H1 (cell line): ENCODE measurements around the gene DAP. TPM values are rescaled to one million over a fixed set of nuclear protein-coding genes. Genes with fewer than 3 reads are reported as not detected.

Source experiments
- CTCF ChIA-PET: fragments of 300-600 bp; sonication (Branson Sonifier 250); formaldehyde crosslinking; loops from one replicate; lab custom pipeline; 2021; ENCODE audit not compliant: partially characterized antibody; lab: Charles Lee
- POLR2A ChIA-PET: fragments of 300-600 bp; sonication (Branson Sonifier 250); formaldehyde crosslinking; loops from one replicate; lab custom pipeline; 2021; ENCODE audit warnings: inconsistent platforms; ENCODE audit not compliant: partially characterized antibody; lab: Charles Lee
- DNase-seq, 2 experiments: peaks; one replicate each; pipeline versions ENCODE4 v3.0.0 to v3.0.0-alpha.2; 2010 to 2022; ENCODE audit warnings: low spot score in 2 of 2, low read depth in 1 of 2, mixed read lengths in 1 of 2
- FAIRE-seq: peaks from 2 replicates; lab custom pipeline; 2011; peaks lifted over from hg19 to GRCh38; lab: Jason Lieb, UNC
- H2AFZ ChIP-seq: 2 replicates; pipeline ENCODE4 v1.8.1; 2012; ENCODE audit warnings: low read length, inconsistent platforms
- H2AK5ac ChIP-seq: 2 replicates; pipeline ENCODE4 v1.6.1; 2013; ENCODE audit warnings: low read depth, low read length
- H2BK120ac ChIP-seq: replicated peaks from 2 replicates; pipeline ENCODE3; 2013; ENCODE audit warnings: low read depth, low read length, inconsistent platforms
- H2BK12ac ChIP-seq: 2 replicates; pipeline ENCODE4 v1.6.1; 2013; ENCODE audit warnings: low read depth, low read length
- H2BK15ac ChIP-seq: 2 replicates; pipeline ENCODE4 v1.6.1; 2013; ENCODE audit warnings: low read length
- H2BK20ac ChIP-seq: 2 replicates; pipeline ENCODE4 v1.6.1; 2013; ENCODE audit warnings: low read length
- H2BK5ac ChIP-seq: 2 replicates; pipeline ENCODE4 v1.6.1; 2013; ENCODE audit warnings: low read depth, low read length
- H3K14ac ChIP-seq: 2 replicates; pipeline ENCODE4 v1.6.1; 2013; ENCODE audit warnings: inconsistent platforms; ENCODE audit not compliant: insufficient read length
- H3K18ac ChIP-seq: 2 replicates; pipeline ENCODE4 v1.6.1; 2013; ENCODE audit warnings: low read length; ENCODE audit errors: extremely low read depth
- H3K23ac ChIP-seq: 2 replicates; pipeline ENCODE4 v1.6.1; 2013; ENCODE audit warnings: inconsistent platforms; ENCODE audit not compliant: insufficient read length
- H3K23me2 ChIP-seq: 2 replicates; pipeline ENCODE4 v1.6.1; 2013; ENCODE audit warnings: low read depth, low read length
- H3K27ac ChIP-seq: 2 replicates; pipeline ENCODE4 v1.6.1; 2011; ENCODE audit warnings: low read depth, low read length, inconsistent platforms
- H3K27me3 ChIP-seq, 4 experiments: replicated peaks in 1 of 4; 1 replicate in 1 of 4; 2 replicates in 3 of 4; pipeline versions ENCODE4 v1.6.1 to v1.8.1; 2011 to 2013; ENCODE audit warnings: low read length in 3 of 4, mild to moderate bottlenecking in 3 of 4, inconsistent platforms in 2 of 4, mixed read lengths in 2 of 4, moderate library complexity in 1 of 4; ENCODE audit not compliant: control insufficient read depth in 3 of 4, insufficient read depth in 3 of 4; ENCODE audit errors: extremely low read depth in 1 of 4
- H3K36me3 ChIP-seq, 4 experiments: 2 replicates each; pipeline versions ENCODE4 v1.6.1 to v1.8.1; 2011 to 2013; ENCODE audit warnings: mild to moderate bottlenecking in 4 of 4, low read length in 3 of 4, moderate library complexity in 2 of 4, control low read depth in 1 of 4, inconsistent platforms in 1 of 4; ENCODE audit not compliant: insufficient read depth in 4 of 4, control insufficient read depth in 2 of 4
- H3K4ac ChIP-seq: replicated peaks from 2 replicates; pipeline ENCODE3; 2013; ENCODE audit warnings: low read length, low read depth, mixed read lengths, inconsistent platforms; ENCODE audit not compliant: insufficient read length
- H3K4me1 ChIP-seq, 4 experiments: replicated peaks in 1 of 4; 1 replicate in 1 of 4; 2 replicates in 3 of 4; pipeline versions ENCODE4 v1.6.1 to v1.8.1; 2011 to 2013; ENCODE audit warnings: low read length in 3 of 4, inconsistent platforms in 2 of 4, mixed read lengths in 1 of 4; ENCODE audit not compliant: insufficient read depth in 4 of 4, control insufficient read depth in 3 of 4
- H3K4me2 ChIP-seq, 2 experiments: 2 replicates each; pipeline versions ENCODE4 v1.6.1 to v1.8.1; 2011 to 2013; ENCODE audit warnings: low read depth in 2 of 2, low read length in 2 of 2, control low read depth in 1 of 2, inconsistent platforms in 1 of 2, mild to moderate bottlenecking in 1 of 2; ENCODE audit not compliant: insufficient read depth in 1 of 2
- H3K4me3 ChIP-seq, 4 experiments: fragments of 200-600, 300-600 bp in 1 of 4; sonication (generic), shearing (Covaris generic), sonication (Bioruptor Twin) in 1 of 4; 2 replicates each; pipeline versions ENCODE4 v1.5.1 to v1.8.1; 2011 to 2016; ENCODE audit warnings: low read length in 4 of 4, low read depth in 3 of 4, control low read depth in 2 of 4, inconsistent platforms in 2 of 4, mild to moderate bottlenecking in 2 of 4, mixed read lengths in 1 of 4, moderate library complexity in 1 of 4; ENCODE audit not compliant: insufficient read depth in 2 of 4; ENCODE audit errors: extremely low read depth in 1 of 4
- H3K56ac ChIP-seq: replicated peaks from 2 replicates; pipeline ENCODE3; 2013; ENCODE audit warnings: low read depth, mild to moderate bottlenecking, mixed read lengths, low read length, inconsistent platforms; ENCODE audit not compliant: insufficient read length
- H3K79me1 ChIP-seq: 2 replicates; pipeline ENCODE4 v1.6.1; 2013; ENCODE audit warnings: low read depth, low read length, control low read depth
- H3K79me2 ChIP-seq, 2 experiments: 2 replicates each; pipeline versions ENCODE4 v1.6.1 to v1.8.1; 2012 to 2013; ENCODE audit warnings: low read length in 2 of 2, mild to moderate bottlenecking in 2 of 2, inconsistent platforms in 1 of 2; ENCODE audit not compliant: insufficient read depth in 2 of 2, control insufficient read depth in 1 of 2
- H3K9ac ChIP-seq, 4 experiments: replicated peaks in 1 of 4; 1 replicate in 1 of 4; 2 replicates in 3 of 4; pipeline versions ENCODE4 v1.6.1 to v1.8.1; 2011 to 2013; ENCODE audit warnings: low read depth in 3 of 4, low read length in 3 of 4, control low read depth in 2 of 4, mild to moderate bottlenecking in 2 of 4, moderate library complexity in 2 of 4, inconsistent platforms in 1 of 4; ENCODE audit errors: extremely low read depth in 1 of 4
- H3K9me3 ChIP-seq, 2 experiments: 2 replicates each; pipeline versions ENCODE4 v1.6.1 to v1.8.1; 2012 to 2013; ENCODE audit warnings: mild to moderate bottlenecking in 2 of 2, moderate library complexity in 2 of 2, control low read depth in 1 of 2, inconsistent platforms in 1 of 2, low read depth in 1 of 2, low read length in 1 of 2, mixed read lengths in 1 of 2; ENCODE audit not compliant: insufficient read depth in 2 of 2
- H4K20me1 ChIP-seq, 2 experiments: replicated peaks in 1 of 2; 2 replicates each; pipeline versions ENCODE3 to v1.8.1; 2011 to 2013; ENCODE audit warnings: inconsistent platforms in 2 of 2, low read length in 2 of 2, mild to moderate bottlenecking in 1 of 2; ENCODE audit not compliant: insufficient read depth in 2 of 2, control insufficient read depth in 1 of 2
- H4K5ac ChIP-seq: 2 replicates; pipeline ENCODE4 v1.6.1; 2013; ENCODE audit warnings: low read length, low read depth, mixed read lengths, inconsistent platforms; ENCODE audit not compliant: insufficient read length
- H4K8ac ChIP-seq: 2 replicates; pipeline ENCODE4 v1.8.0; 2013; ENCODE audit warnings: mild to moderate bottlenecking, moderate library complexity, low read length, inconsistent platforms; ENCODE audit not compliant: insufficient read depth; ENCODE audit errors: extremely low read depth
- H4K91ac ChIP-seq: replicated peaks from 2 replicates; pipeline ENCODE3; 2013; ENCODE audit warnings: low read length, mixed read lengths, inconsistent platforms; ENCODE audit not compliant: insufficient read length
- CHD2 ChIP-seq: IDR thresholded peaks from 2 replicates; pipeline ENCODE4 v1.6.1; 2012; ENCODE audit warnings: low read length, improper control_type of control experiment
- EGR1 ChIP-seq: IDR thresholded peaks from 2 replicates; pipeline ENCODE4 v1.6.1; 2011; ENCODE audit warnings: low read depth, low read length, borderline replicate concordance
- TBP ChIP-seq: IDR thresholded peaks from 2 replicates; pipeline ENCODE4 v1.6.1; 2011; ENCODE audit warnings: low read depth, low read length, improper control_type of control experiment
- WGBS, 2 experiments: shearing (Covaris generic) in 1 of 2; methylation state at CpG; one replicate each; pipeline versions ENCODE4 v1.1.6 to v1.1.7; 2013 to 2015; ENCODE audit warnings: low lambda C conversion rate in 2 of 2, mixed read lengths in 2 of 2, inconsistent platforms in 1 of 2, low coverage in 1 of 2, missing lambda C conversion rate in 1 of 2; ENCODE audit not compliant: insufficient replicate concordance in 2 of 2, insufficient coverage in 1 of 2, insufficient read length in 1 of 2; ENCODE audit errors: extremely low coverage in 1 of 2, missing lambda C conversion rate in 1 of 2; 5-methylcytosine and 5-hydroxymethylcytosine counted together
- polyA plus RNA-seq, 7 experiments: library from polyadenylated mRNA; depleted of rRNA in 3 of 7; stranded (reverse) in 5 of 7; unstranded in 2 of 7; fragments of >200 nt in 5 of 7; fragments of 200-250 nt in 2 of 7; gene quantifications; 1 replicate in 5 of 7; 2 replicates in 1 of 7; 4 replicates in 1 of 7; pipeline versions ENCODE4 v1.2.1 to v1.2.3, GENCODE V29; 2011 to 2013; ENCODE audit warnings: missing spikeins in 2 of 7, mixed read lengths in 2 of 7
- total RNA-seq: library from RNA; stranded (reverse); fragmentation: NEBNext Ultra II Directional; extraction: Animal tissue kit (Norgen Biotek cat#: 25700); gene quantifications from 2 replicates; pipeline ENCODE4 v1.2.1, GENCODE V29; 2021
- TF ChIP-seq, protein P1 (sequence below): IDR thresholded peaks from 2 replicates; pipeline ENCODE4 v1.6.1; 2012; ENCODE audit warnings: low read length, inconsistent platforms
- TF ChIP-seq, protein P2 (sequence below): IDR thresholded peaks from 2 replicates; pipeline ENCODE4 v1.6.1; 2011; ENCODE audit warnings: low read depth, mild to moderate bottlenecking, low read length; ENCODE audit not compliant: insufficient read depth

DAP gene
- total and polyA plus RNA-seq, 2 of the 8 experiments (the other 6 are each of a cell fraction or from before 2014, with no cell fraction given): 26.2 to 44.4 TPM

DNA sequence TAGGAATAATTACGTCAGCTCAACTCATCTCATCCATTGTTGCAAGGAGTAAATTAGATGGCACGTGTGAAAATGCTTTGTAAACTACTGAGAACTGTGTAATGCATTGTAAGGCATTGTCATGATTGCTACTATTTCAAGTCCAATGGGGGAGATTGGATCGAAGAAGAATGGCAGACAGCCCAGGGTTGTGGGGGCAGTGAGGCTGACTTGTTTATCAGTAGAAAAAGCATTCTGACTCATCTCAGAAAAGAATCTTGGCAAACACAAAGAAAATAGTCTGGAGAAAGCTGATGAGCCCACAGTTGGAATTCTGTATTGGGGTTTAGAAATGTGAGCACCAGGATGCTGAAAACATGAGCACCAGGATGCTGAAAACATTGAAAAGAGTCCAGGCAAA lies 28.0 kb upstream of the DAP start:
- no peak overlapping the region for H3K56ac ChIP-seq
- H4K8ac ChIP-seq: no peak overlapping the region
- no peaks in the 10 kb centered on the region for H3K36me3 ChIP-seq
- no peak overlapping the region for H2BK15ac ChIP-seq
- H3K79me1 ChIP-seq: no peaks in the 10 kb centered on the region
- no peak overlapping the region for H2BK5ac ChIP-seq
- H3K9ac ChIP-seq: no peak overlapping the region
- TF ChIP-seq EGR1 (no peak), CHD2 (no peak), TBP (no peak)
- TF ChIP-seq, protein P1, sequence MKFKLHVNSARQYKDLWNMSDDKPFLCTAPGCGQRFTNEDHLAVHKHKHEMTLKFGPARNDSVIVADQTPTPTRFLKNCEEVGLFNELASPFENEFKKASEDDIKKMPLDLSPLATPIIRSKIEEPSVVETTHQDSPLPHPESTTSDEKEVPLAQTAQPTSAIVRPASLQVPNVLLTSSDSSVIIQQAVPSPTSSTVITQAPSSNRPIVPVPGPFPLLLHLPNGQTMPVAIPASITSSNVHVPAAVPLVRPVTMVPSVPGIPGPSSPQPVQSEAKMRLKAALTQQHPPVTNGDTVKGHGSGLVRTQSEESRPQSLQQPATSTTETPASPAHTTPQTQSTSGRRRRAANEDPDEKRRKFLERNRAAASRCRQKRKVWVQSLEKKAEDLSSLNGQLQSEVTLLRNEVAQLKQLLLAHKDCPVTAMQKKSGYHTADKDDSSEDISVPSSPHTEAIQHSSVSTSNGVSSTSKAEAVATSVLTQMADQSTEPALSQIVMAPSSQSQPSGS: no peak
- TF ChIP-seq, protein P2, sequence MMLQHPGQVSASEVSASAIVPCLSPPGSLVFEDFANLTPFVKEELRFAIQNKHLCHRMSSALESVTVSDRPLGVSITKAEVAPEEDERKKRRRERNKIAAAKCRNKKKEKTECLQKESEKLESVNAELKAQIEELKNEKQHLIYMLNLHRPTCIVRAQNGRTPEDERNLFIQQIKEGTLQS: no peak
- no peak overlapping the region for H2BK20ac ChIP-seq
- 93% methylated on average over 3 of the region's 3 CpGs; no CpG with 5 or more reads in 1 of the 2 experiments for WGBS, 2 experiments
- H3K18ac ChIP-seq: no peak overlapping the region
- H2AFZ ChIP-seq: no peak overlapping the region
- no peaks in the 10 kb centered on the region for H4K20me1 ChIP-seq
- H3K4me2 ChIP-seq: no peak overlapping the region
- no peak overlapping the region for H4K91ac ChIP-seq
- H3K9me3 ChIP-seq: no peaks in the 10 kb centered on the region
- H3K14ac ChIP-seq: no peak overlapping the region
- H3K79me2 ChIP-seq: no peaks in the 10 kb centered on the region
- H2BK120ac ChIP-seq: no peak overlapping the region
- ChIA-PET CTCF (interaction anchor here (1.2 to 1.7 kb wide), 2 partner anchors 12 to 96 kb away, joined by 3 to 4 read pairs; no protein-coding TSS in a partner anchor), POLR2A (no interaction called here)
- no peak overlapping the region for H3K23ac ChIP-seq
- H3K4ac ChIP-seq: no peak overlapping the region
- no peaks in the 10 kb centered on the region for H3K27me3 ChIP-seq
- no peak overlapping the region for H4K5ac ChIP-seq
- H3K4me3 ChIP-seq: no peak overlapping the region
- no peak overlapping the region for H3K27ac ChIP-seq
- H2AK5ac ChIP-seq: no peak overlapping the region
- H3K23me2 ChIP-seq: no peaks in the 10 kb centered on the region
- FAIRE-seq: no peak
- no peaks in the 10 kb centered on the region for H3K4me1 ChIP-seq
- no peak overlapping the region for H2BK12ac ChIP-seq
- DNase-seq: no peak
